Measurements from ENCODE around the gene TBC1D22A.

The TBC1D22A gene

GRCh38 chr22:47012589-47013370 lies 250.3 kb downstream of the TBC1D22A start:
- DNase-seq (ENCODE audit: low read depth, low spot score): peak; percentile 37

GRCh38 chr22:47013861-47014635 lies 251.6 kb downstream of the TBC1D22A start:
- CTCF ChIA-PET: interaction anchor here (2.1 to 2.8 kb wide), 2 partner anchors 16 to 169 kb away, joined by 7 to 10 read pairs; no protein-coding TSS in a partner anchor
- POLR2A ChIA-PET: no interaction called here
- DNase-seq (ENCODE audit: low read depth, low spot score): no peak

More at GRCh38 chr22:47012589-47013370, 250.3 kb downstream of the TBC1D22A start:
- H3K4me3 ChIP-seq (ENCODE audit: low read depth, low read length): no peak overlapping the region
- TF ChIP-seq CTCF (IDR thresholded peaks at IDR 0.05; ENCODE audit: insufficient read depth, low read length, missing control alignments): no peak
- ChIA-PET CTCF (interaction anchor here (0.6 to 2.8 kb wide), 8 partner anchors 11 to 214 kb away, joined by 3 to 10 read pairs (median 4); no protein-coding TSS in a partner anchor), POLR2A (no interaction called here)

DNA sequence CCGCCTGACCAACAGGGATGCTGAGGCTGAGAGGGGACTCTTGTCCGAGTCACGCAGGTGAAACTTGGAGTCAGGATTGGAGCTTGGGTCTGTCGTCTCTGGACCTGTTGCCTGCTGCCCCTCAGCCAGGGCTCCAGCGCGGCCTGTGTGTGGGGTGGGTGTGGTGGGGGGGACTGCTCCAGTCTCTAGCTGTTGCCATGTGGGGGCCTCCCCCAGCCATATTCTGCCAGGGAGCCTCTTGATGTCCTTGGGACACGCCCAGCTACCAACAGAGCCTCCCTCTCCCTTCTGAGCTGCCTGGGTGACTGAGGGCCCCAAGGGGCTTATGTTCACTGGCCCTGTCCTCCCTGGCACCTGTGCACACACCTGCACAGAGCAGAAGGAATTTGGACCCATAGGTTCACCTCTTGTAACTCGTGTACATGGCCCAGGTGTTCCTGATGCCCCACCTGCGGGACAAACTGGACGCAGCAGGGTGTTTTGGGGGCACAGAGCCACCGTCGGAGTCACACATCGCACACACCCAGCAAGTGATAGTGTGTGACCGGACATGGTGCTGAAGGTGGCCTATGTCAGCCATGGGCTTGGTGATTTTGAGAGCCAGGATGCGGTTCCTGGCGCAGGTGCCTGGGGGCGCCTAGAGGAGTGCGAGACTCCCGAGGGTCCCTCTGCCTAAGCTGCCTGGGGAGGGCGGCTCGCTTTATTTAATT lies 252.3 kb downstream of the TBC1D22A start:
- ChIA-PET CTCF (no interaction called here), POLR2A (no interaction called here)
- no peak for TF ChIP-seq CTCF (IDR thresholded peaks at IDR 0.05; ENCODE audit: insufficient read depth, low read length, missing control alignments)
- H3K4me3 ChIP-seq (ENCODE audit: low read depth, low read length): no peak overlapping the region
- no peak for DNase-seq (ENCODE audit: low read depth, low spot score)

More at GRCh38 chr22:47013861-47014635, 251.6 kb downstream of the TBC1D22A start:
- TF ChIP-seq CTCF (IDR thresholded peaks at IDR 0.05; ENCODE audit: insufficient read depth, low read length, missing control alignments): no peak
- no peak overlapping the region for H3K4me3 ChIP-seq (ENCODE audit: low read depth, low read length)

DNA sequence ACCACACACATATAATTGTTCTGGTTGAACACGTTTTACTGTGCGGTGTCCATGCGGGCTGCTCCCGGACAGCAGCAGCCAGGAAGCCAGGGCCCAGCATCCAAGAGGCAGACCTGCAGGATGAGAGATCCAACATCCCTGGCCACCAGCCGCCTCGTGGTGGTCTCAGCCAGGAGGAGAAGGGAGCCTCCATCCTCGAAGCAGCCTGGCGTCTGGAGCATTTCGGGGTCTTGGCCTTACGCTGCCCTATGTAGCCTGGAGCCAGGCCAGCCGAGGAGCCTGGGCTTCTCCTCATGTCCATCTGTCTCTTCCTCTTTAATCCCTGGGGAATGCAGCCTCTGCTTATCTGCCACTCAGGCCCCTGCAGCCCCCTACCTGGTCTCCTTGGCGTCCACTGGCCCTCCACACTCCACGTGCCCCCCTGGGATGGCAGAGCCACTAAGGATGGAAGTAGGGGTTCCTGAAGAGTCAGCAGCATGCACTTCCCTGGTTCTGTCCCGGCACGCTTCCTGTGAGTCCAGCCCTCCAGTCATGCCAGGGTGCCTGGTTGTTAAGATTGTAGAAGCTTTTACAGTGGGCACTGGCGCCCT lies 253.2 kb downstream of the TBC1D22A start:
- DNase-seq (ENCODE audit: low read depth, low spot score): no peak
- ChIA-PET CTCF (no interaction called here), POLR2A (no interaction called here)
- no peak for TF ChIP-seq CTCF (IDR thresholded peaks at IDR 0.05; ENCODE audit: insufficient read depth, low read length, missing control alignments)
- H3K4me3 ChIP-seq (ENCODE audit: low read depth, low read length): no peak overlapping the region

DNA sequence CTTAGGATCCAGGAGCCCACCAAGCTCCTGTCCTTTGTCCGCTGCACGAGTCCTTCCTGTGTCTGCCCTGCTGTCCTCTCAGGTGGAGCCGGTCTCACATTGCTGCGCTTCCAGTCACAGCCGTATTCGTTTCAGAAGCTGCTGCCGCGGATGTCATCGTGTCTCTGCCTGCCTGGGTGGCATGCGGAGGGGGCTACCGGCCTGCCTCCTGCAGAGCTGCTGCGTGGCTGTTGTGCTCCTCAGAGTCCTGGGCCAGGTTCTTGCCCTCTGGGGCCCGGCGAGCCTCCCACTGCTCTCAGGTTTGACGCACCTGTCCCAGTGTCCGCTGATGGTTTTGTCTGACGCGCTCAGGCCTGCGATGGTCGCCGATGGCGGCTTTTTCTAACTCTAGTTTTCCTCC lies 254.2 kb downstream of the TBC1D22A start:
- DNase-seq (ENCODE audit: low read depth, low spot score): no peak
- TF ChIP-seq CTCF (IDR thresholded peaks at IDR 0.05; ENCODE audit: insufficient read depth, low read length, missing control alignments): no peak
- CTCF ChIA-PET: no interaction called here
- H3K4me3 ChIP-seq (ENCODE audit: low read depth, low read length): no peak overlapping the region
- POLR2A ChIA-PET: no interaction called here
